Measurements from ENCODE around the gene FOXL3.

DNA sequence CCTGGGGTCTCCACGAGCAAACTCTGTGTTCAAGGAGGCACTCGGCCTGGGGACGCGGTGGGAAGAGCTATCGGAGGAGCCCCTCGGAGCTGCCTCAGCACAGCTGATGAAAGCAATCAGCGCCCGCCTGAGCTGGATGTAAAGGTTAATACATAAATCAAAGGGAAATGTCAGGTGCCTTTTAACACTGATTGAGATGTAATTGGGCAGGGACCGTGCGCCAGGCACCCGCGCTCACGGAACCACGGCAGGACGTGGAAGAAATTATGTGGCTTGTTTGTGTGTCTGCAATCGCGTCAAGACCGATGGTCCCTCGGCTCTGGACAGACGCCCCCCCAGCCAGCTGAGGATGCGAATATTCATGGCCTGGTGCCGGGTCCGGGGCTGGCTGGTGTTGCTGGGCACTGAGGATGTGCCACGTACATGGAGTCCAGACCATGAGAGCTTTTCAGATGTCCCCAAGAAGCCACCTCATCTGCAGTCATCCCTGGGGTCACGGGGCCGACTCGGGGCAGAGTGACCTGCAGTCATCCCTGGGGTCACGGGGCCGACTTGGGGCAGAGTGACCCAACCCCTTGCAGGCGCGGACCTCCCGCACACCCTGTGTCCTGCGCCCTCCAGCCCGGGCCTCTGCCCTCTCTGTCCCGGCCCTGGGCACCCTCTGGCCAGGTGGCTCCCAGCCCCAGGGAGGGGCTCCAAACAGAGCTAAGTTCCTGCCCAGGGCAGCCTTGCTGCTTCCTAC, 15.6 kb downstream of the FOXL3 start:
- TF ChIP-seq, protein P1, sequence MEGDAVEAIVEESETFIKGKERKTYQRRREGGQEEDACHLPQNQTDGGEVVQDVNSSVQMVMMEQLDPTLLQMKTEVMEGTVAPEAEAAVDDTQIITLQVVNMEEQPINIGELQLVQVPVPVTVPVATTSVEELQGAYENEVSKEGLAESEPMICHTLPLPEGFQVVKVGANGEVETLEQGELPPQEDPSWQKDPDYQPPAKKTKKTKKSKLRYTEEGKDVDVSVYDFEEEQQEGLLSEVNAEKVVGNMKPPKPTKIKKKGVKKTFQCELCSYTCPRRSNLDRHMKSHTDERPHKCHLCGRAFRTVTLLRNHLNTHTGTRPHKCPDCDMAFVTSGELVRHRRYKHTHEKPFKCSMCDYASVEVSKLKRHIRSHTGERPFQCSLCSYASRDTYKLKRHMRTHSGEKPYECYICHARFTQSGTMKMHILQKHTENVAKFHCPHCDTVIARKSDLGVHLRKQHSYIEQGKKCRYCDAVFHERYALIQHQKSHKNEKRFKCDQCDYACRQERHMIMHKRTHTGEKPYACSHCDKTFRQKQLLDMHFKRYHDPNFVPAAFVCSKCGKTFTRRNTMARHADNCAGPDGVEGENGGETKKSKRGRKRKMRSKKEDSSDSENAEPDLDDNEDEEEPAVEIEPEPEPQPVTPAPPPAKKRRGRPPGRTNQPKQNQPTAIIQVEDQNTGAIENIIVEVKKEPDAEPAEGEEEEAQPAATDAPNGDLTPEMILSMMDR (conservative IDR thresholded peaks at IDR 0.05 in 1 of 2, IDR thresholded peaks at IDR 0.05 in 1 of 2; ENCODE audit: extremely low read depth in 1 of 2, insufficient read depth in 1 of 2, low read depth in 1 of 2, low read length in 2 of 2) = no peak
- TF ChIP-seq EZH2 (IDR thresholded peaks at IDR 0.05; ENCODE audit: borderline replicate concordance, low read length) = no peak

Data from mammary epithelial cell (primary cell).